HG02981 (cell line): ENCODE data around the gene SKI.
"Not testable (repeated sequence)": the region's sequence is repeated elsewhere in the genome, so short reads cannot be mapped to it uniquely, and the experiment has no call there.

Experiments used
- ATAC-seq: cut with Tn5 transposase; IDR thresholded peaks from one replicate; pipeline ENCODE4 v1.9.1; 2021; ENCODE audit warnings: mild to moderate bottlenecking, moderate library complexity; ENCODE audit not compliant: unreplicated experiment

Gene SKI

DNA sequence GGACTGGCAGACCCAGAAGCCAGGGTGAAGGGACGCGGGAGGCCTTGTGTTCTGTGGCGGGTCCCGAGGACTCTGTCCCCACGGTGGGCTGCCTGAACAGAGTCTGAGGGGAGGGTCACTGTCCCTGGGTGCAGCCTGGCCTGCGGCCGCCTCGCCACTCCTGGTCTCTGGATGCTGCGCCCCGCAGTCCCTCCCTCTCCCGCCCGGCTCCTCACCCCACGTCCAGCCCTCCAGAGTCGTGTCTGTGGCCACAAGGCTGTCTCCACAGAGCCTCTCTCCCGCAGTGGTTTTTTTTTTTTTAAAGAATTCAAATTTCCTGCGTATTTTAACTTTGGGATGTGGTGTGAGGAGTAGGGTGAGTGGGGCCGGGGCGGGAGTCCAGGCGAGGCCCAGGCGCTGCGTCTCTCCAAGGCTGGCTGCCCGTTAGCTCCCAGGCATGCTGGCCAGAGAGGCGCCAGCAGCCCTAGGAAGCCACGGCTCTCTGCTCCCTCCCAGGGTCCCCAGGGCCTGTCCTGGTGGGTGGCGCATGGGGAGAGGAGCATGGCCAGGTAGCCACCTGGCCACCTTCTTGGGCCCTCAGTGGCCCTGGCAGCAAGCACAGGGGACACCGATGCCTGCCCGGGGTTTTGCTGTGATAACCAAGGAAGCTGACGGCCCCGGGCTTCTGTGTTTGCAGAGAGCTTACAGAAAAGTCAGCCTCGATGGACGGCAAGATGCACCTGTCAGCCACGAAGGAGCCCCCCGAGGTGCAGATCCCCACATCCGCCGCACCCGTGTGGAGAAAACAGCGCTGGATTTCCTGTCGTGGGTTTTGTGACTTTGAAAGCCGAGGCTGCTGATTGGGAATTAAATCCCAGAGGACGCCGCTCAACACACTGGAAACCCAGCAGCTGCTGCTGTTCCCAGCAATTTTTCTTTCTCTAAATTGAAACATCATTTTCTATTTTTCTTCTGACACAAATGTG is 90.5 kb downstream of the SKI start:
- no peak for ATAC-seq

DNA sequence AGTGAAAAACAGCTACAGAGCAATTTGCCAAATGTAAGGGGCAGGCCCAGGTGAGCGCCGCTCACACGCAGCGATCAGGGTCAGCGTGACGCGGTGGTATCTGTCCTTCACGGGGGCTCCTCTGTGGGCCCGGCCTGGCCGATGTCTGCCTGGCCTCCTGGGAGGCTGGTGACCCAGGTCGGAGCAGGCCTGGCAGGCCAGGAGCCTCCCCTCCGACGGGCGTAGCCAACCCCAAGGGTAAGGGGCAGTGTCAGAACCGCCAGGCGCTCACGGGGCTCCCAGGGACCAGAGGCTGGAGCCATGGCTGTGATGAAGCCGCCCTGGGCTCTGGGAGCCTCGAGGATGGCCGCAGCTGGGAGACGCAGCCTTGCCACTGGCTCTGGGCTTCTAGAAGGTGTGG is 91.2 kb downstream of the SKI start:
- no peak for ATAC-seq

DNA sequence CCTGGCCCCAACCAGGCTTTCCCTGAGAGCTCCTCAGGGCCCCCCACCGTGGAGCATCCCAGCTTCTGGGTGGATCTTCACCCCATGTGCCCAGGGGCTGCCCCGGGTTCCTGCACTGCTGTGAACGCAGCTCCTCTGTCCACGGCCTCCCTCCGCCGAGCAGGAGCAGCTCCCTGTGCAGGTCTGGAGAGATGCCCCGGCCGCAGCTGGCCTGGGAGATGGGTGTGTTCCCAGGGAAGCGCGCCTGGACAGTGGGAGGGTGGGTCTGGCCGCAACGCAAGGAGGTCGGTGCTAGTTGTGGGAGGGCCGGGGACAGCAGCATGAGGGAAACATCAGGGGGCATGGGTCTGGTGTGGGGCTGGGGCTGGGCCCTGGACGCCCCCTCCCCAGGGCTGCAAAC is 91.9 kb downstream of the SKI start:
- no peak for ATAC-seq

DNA sequence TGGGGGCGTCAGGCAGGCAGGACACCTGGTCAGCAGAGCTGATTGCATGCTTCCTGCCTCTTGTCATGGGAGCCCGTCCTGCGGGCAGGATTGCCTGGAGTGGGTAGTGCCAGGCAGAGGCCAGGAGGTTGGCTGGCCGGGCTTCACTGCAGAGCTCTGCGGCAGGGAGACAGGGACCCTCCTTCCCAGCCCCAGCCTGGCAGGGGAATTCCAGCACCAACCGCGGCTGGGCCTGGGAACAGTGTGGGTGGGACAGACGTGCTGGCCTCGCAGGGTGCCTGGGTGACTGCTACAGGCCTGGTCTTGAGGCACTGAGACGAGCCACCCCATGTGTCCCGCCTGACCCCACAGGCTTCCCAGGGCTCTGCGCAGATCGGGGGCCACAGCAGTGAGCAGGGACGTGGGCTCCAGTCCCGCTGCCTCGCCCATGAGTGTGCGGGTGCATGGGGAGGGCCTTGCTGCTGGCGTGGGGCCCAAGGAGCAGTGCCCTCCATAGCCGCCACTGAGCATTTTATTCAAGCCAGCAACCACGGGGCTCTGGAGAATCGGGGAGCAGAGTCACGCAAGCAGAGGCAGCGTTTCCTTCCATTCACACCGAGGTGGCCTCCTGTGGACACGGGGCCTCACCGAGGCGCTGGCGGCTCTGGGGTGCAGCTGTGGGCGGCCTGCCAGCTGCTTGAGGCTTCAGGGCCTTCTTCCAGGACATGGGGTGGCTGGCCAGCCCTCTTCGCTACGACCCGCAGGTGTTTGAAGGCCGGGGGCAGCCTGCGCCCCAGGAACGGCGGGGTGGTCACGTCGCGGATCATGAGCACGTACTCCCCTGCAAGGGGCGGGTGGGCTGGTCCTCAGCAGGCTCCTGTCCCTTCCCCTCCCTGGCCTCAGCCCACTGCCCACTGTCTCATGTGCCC is 92.9 kb downstream of the SKI start:
- ATAC-seq: no peak

DNA sequence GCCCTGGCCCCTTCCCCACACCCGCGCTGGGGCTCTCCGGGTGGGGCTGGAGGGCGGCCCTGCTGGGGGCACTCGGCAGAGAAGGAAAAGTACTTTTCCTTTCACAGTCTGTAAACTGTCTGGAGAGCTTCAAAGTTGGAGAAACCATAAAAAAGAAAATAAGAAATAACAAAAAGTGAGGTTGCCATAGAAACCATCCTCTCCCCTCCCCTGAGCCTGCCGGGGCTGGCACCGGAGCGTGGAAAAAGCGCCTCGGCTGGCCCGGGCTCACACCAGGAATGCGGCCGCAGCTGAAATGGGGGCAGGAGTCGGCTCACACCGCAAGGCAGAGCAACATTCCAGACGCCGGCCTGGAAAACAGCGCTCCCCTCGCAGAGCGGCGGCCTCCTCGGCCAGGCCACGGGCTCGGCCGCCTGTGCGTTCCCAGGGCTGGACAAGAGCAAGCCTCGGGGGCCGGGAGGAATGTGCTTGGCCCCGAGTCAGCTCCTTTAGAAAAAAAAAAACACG is 94.0 kb downstream of the SKI start:
- ATAC-seq: no peak

DNA sequence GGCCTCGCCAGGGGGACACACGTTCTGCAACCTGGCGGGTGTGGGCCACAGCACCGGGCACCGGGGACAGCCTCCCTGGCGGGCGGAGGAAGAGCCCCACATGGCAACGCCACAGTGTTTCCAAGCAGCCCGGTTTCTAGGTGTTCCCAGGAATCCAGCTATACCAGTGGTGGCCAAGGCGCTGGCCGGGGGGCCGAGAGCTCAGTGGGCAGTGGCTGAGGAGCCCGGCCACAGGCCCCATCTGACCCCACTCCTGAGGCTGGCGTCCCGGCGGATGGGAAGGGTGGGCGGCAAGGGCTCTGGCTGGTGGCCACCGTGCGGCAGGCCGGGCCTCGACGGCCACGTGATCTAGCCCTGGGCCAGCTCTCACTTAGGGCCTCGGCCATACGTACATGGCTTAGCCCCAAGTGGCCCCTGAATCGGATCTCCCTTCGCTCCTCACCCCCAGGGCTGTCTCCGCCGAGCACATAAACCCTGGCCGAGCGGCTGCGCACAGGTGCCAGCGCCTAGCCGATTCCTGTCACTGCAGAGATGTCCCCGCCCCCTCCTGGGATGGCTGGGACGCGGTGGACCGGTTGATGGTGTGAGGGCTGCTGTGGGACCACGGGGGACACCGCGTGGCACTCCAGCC is 94.6 kb downstream of the SKI start:
- ATAC-seq: no peak

DNA sequence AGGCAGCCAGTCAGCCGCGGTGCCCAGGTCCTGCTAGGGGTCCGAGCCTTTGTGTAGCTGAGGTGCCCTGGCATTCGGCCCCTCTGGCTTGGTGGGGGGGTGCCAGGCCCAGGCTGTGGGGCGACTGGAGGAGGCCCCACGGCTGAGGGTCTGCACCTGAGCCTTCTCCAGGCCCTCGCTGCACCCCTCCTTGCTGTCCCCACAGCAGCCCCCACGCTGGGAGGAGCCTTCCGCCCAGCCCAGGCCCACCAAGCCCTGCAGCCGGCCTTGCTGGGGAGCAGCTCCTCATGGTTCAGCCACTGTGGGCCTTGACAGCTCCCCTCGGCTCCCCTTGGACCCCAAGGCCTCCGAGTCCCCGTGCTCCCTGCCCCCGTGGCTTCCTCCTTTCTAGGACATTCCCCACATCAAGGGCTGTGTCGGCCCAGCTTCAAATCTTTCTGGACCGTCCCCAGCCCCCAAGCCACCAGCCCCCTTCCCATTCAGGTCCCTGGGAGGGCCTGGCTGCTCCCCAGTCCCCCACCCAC is 95.4 kb downstream of the SKI start:
- no peak for ATAC-seq

DNA sequence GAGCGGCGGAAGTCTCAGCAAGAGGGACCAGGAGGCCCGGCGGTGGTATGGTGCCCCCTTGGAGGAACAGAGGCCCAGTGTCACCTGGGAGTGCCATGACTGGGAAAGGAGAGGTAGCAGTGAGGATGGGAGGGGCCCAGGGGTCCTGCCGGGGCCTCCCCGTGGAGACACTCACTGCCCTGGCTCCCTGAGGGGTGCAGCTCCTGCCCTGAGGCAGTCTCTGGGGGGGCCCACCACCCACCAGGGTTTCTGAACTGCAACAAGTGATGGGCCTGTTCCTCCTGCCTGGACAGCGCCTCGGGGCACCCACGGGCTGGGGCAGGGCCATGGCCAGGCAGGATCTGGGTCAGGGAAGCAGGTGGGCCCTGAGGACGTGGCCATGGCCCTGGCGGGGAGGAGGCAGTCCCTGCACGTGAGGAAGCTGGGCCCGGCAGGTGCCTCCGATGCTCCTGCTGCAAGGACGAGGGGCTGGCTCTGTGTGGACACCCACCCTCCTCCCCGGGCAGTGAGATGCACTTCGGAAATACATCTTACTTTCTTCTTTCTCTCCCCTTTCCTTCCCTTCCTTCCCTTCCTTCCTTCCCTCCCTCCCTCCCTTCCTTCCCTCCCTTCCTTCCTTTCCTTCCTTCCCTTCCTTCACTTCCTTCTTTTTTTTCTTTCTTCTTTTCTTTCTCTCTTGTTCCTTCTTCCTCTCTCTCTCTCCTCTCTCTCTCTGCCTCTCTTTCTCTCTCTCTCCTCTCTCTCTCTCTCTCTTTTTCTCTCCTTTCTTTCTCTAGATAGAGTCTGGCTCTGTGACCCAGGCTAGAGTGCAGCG is 96.6 kb downstream of the SKI start:
- no peak for ATAC-seq

DNA sequence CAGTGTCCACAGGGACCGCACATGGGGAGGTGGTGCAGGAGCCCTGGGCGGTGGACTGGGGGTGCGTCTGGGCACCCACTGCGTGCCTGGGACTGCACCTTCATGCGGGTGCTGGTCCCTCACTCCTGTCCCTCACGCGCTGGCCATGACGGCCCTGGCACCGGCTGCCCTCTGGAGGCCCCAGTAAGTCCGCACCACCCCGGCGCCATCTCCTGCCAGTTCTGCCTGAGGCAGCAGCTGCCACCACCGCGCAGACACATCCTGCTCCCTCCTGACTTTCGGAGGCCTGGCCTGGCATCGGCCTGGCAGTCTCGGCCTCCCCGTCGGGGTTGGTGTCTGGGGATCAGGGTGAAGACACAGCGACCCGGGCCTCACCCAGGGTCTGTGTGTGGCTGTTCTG is 98.4 kb downstream of the SKI start:
- ATAC-seq: no peak

DNA sequence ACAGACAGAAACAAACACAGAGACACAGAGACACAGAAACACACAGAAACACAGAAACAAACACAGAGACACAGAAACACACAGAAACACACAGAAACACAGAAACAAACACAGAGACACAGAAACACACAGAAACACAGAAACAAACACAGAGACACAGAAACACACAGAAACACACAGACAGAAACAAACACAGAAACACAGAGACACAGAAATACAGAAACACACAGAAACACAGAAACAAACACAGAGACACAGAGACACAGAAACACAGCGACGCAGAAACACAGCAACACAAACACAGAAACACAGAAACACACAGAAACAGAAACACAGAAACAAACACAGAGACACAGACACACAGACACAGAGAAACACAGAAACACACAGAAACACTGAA is 99.0 kb downstream of the SKI start:
- not testable (repeated sequence) for ATAC-seq

DNA sequence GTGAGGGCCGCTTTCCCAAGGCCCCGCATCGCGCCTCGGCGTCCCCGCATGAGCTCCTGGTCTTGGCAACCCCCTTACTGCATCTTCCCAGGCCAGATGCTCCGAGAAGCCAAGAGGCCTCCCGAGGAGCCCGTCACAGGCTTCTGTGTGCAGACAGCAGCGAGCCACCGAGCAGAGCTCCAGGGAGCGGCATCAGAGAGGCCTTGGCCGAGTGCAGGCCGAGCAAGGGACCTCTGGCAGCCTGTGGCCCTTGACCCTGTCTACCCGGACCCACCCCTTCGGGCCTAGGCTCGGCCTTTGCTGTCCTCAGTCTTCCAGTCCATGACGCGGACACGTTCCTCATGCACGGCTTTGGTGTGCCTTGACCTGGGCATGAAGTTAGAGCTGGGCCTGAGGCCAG is 99.7 kb downstream of the SKI start:
- ATAC-seq: no peak

DNA sequence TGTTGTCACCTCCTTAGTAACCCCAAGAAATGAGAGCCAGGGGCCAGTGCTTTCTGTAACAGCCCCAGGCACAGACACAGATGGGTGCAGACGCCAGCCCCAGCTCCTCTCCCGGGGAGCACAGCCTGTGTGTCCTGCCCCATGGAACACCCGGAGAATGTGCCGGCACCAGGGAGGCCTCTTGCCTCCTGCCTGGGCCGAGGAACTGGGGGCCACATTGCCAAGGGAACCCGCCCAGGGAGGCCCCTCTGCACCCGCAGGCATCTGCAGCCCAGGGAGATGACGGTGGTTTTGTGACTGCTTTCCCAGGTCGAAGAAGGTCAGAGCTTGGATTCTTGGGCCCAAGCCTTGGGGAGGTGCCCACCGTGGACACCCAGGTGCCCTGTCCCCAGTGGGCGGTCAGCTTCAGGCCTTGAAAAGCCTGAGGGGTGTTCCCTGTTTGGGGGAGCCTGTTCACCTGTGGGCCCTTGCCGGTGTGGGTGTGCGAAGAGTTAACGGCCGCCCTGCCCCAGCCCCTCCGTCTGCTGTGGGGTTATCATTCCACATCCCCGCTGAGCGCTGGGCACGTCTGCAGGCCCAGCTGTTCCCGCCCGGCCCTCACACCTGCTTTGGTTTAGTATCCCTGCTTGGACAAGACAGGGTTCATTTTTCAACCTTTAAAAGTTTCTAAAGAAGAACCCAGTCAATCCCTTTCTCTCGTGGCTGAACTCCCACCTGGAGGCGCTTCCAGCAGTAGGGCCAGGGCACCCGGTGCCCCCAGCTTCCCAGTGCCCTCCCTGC is 100.7 kb downstream of the SKI start:
- ATAC-seq: no peak

DNA sequence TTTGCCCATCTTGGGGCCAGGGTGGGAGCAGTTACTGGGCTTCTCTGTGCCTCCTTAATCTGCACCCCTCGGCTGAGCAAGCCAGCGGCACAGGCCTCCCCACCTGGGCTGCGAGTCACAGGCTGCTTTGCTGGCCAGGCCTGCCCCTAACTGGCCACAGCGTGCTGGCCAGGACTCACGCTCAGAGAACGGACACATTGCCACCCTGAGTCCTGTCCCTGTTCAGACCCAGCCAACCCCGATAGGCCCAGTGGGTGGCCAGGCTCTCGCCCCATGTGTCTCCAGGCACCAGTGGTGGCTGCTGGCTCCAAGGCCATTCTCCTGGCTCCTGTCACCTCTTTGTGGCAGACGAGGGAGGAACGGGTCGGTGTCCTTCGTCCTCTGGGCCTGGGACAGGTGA is 101.9 kb downstream of the SKI start:
- no peak for ATAC-seq

DNA sequence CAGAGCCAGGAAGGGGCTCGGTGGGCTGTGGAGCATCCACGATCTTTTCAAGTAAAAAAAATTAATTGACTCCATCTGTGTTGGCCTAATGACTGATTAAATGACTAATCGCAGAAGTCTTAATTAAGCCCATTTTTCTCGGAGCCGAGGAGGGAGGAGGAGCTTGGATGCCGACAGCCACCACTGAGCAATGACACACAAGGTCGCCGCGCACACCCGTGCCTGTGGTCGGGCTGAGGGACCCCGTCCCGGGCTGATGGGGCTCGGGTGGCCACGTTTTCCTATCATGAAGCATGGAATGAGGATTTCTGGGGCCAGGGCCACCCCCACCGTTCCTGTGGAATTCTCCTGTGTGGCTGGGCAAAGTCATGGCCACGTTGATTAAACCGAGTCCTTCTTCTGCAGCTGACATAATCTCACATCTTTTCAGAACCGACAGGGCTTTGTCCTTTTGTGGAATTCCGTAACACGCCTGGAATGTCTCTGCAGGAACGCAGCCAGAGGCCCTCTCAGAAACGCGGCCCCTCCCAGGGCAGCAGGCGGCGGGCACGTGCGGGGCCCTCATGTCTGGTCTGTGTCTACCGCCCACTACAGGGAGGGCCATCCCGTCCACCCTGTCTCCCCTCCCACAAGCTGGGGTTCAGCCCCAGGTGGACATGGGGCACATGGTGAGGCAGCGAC is 102.5 kb downstream of the SKI start:
- no peak for ATAC-seq

DNA sequence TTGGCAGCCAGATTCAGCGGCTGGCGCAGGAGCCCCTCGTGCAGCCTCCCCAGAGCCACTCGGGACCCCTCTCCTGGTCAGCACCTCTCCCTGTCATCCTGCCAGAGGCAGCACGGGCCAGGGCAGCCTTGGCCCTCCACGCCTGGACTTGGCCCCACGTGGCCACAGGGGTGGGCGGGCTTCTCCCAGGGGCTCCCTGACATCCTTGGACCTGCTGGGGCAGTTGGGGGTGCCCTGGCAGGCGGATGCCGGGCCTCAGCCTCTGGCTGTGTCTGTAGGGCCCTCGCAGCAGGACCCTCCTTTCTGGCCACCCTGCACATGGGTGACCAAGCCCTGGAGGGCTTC is 103.1 kb downstream of the SKI start:
- no peak for ATAC-seq

DNA sequence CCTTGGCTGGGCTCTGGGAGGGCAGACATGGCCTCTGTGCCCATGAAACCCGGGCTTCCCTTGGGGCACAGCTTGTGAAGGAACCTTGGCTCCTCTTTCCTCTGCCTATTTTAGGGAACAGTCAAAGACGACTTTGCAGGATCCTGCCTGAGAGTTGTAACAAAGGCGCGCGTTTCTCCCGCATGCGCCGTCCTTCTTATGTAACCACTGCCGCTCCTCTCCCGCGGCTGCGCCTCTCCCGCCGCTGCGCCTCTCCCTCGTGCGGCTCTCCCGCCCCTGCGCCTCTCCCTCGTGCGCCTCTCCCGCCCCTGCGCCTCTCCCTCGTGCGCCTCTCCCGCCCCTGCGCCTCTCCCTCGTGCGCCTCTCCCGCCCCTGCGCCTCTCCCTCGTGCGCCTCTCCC is 103.5 kb downstream of the SKI start:
- not testable (repeated sequence) for ATAC-seq

DNA sequence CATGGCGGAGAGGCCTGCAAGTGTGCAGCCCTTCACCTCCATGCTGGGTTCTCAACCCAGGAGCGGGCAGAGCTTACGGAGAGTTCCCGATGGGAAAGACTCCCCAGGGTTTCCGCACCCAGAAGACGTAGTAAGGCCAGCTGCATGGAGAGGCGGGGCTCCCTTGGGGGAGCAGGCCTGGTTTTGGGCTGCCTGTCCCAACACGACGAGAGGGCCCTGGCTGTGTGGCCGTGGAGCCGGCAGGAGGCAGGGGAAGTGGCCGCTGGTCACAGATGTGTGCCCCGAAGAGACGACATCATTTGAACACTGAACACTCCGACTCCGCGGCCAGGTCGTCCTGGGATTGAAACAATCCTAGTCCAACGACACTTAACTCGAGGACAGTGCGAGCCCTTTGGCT is 106.2 kb downstream of the SKI start:
- ATAC-seq: no peak

DNA sequence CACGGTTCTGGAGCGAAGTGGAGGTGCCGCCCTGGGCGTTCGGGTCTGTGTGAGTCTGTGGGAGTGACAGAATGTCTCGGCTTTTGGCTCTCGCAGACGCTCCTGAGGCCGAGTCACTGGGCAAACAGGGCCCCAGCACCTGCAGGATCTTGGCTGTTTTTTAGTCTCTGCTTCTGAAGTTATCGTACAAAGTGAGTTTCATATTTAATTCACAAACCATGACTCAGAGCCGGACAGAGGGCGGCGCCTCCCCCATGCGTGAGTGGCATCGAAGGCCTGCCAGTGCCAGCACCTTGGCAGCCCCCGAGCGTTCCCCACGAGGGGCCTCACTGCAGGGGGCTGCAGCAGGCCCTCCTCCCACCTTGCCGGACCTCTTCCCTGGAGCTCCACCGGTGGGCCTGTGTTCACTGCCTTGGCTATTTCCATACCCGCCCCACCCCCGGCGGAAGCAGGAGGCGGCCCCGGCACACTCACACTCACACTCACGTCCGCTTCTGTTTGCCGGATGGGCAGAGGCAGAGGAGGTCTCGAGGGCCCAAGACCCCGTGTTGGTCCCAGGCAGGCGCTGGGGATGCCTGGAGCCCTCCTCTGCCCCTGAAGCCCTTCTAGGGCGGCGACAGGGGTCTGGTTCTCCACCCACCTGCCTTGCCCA is 106.9 kb downstream of the SKI start:
- ATAC-seq: no peak
